GM23338 (cell line): ENCODE data around the gene SRSF8. TPM values are rescaled to one million over a fixed set of nuclear protein-coding genes. Genes with fewer than 3 reads are reported as not detected.

ENCODE experiments used
- ATAC-seq: fragments of 200-7000 bp; cut with Tn5 transposase; 3 replicates; pipeline ENCODE4 v1.9.1; 2020
- DNase-seq: peaks from one replicate; pipeline ENCODE4 v3.0.0-alpha.2; 2015; ENCODE audit warnings: low spot score
- H2AFZ ChIP-seq: fragments of 200-600 bp; sonication (generic); 2 replicates; pipeline ENCODE4 v1.8.0; 2016; ENCODE audit warnings: antibody characterized with exemption, mild to moderate bottlenecking, moderate library complexity
- H3F3A ChIP-seq: fragments of 200-600 bp; sonication (generic); replicated peaks from 2 replicates; pipeline ENCODE4 v1.8.0; 2017; ENCODE audit warnings: antibody characterized with exemption, mixed run types, low read depth
- H3K27ac ChIP-seq: fragments of 200-600 bp; sonication (generic); 2 replicates; pipeline ENCODE4 v1.6.1; 2016; ENCODE audit warnings: low read depth
- H3K27me3 ChIP-seq: fragments of 200-600 bp; sonication (generic); 2 replicates; pipeline ENCODE4 v1.8.0; 2016; ENCODE audit warnings: mild to moderate bottlenecking, mixed run types, moderate library complexity; ENCODE audit not compliant: insufficient read depth
- H3K36me3 ChIP-seq: fragments of 200-600 bp; sonication (generic); 2 replicates; pipeline ENCODE4 v1.8.0; 2016; ENCODE audit warnings: mild to moderate bottlenecking; ENCODE audit not compliant: insufficient read depth
- H3K4me1 ChIP-seq: fragments of 200-600 bp; sonication (generic); 2 replicates; pipeline ENCODE4 v1.8.0; 2016; ENCODE audit warnings: mild to moderate bottlenecking, moderate library complexity; ENCODE audit not compliant: insufficient read depth
- H3K4me2 ChIP-seq: fragments of 200-600 bp; sonication (generic); 2 replicates; pipeline ENCODE4 v1.7.1; 2017; ENCODE audit warnings: mixed run types
- H3K4me3 ChIP-seq: fragments of 200-600 bp; sonication (generic); 2 replicates; pipeline ENCODE4 v1.6.1; 2016; ENCODE audit warnings: mixed run types
- H3K79me2 ChIP-seq: fragments of 200-600 bp; sonication (generic); replicated peaks from 2 replicates; pipeline ENCODE4 v1.8.0; 2017; ENCODE audit warnings: mild to moderate bottlenecking; ENCODE audit not compliant: insufficient read depth
- H3K9me2 ChIP-seq: fragments of 200-600 bp; sonication (generic); 2 replicates; pipeline ENCODE4 v1.8.0; 2017; ENCODE audit not compliant: insufficient read depth
- H4K20me1 ChIP-seq: fragments of 200-600 bp; sonication (generic); replicated peaks from 2 replicates; pipeline ENCODE4 v1.8.0; 2017; ENCODE audit warnings: mild to moderate bottlenecking; ENCODE audit not compliant: insufficient read depth
- H3K27ac Mint-ChIP-seq: 2 replicates; pipeline ENCODE4 v1.8.0; 2020; ENCODE audit warnings: inconsistent platforms, mild to moderate bottlenecking, moderate library complexity, mixed read lengths
- H3K27me3 Mint-ChIP-seq: 3 replicates; pipeline ENCODE4 v1.8.0; 2022; ENCODE audit warnings: low read depth, mild to moderate bottlenecking, moderate library complexity, mixed read lengths, inconsistent platforms; ENCODE audit not compliant: insufficient read depth, poor library complexity
- H3K36me3 Mint-ChIP-seq: 3 replicates; pipeline ENCODE4 v1.8.0; 2021; ENCODE audit warnings: low read depth, mild to moderate bottlenecking, inconsistent platforms, moderate library complexity, mixed read lengths
- H3K4me1 Mint-ChIP-seq: 3 replicates; pipeline ENCODE4 v1.8.0; 2020; ENCODE audit warnings: mild to moderate bottlenecking, inconsistent platforms, mixed read lengths
- H3K4me3 Mint-ChIP-seq: 3 replicates; pipeline ENCODE4 v1.8.0; 2021; ENCODE audit warnings: moderate library complexity, mild to moderate bottlenecking, inconsistent platforms, mixed read lengths
- H3K9me3 Mint-ChIP-seq: 3 replicates; pipeline ENCODE4 v1.8.0; 2020; ENCODE audit warnings: moderate library complexity, mild to moderate bottlenecking, inconsistent platforms, mixed read lengths
- CTCF ChIP-seq, 2 experiments: fragments of 200-600 bp in 1 of 2; sonication (generic) in 1 of 2; conservative IDR thresholded peaks; 2 replicates each; pipeline versions ENCODE4 v1.5.1 to v1.6.1; 2016 to 2017; ENCODE audit warnings: antibody characterized with exemption in 2 of 2, low read depth in 2 of 2, mild to moderate bottlenecking in 2 of 2, moderate library complexity in 1 of 2
- ETS1 ChIP-seq: IDR thresholded peaks from 2 replicates; pipeline ENCODE4 v1.6.1; 2016; ENCODE audit warnings: antibody characterized with exemption
- EZH2 ChIP-seq: fragments of 200-600 bp; sonication (generic); IDR thresholded peaks from one replicate; pipeline ENCODE4 v1.8.0; 2017; ENCODE audit warnings: antibody characterized with exemption, mild to moderate bottlenecking, low read depth; ENCODE audit not compliant: unreplicated experiment
- EZH2phosphoT487 ChIP-seq: fragments of 200-600 bp; sonication (generic); IDR thresholded peaks from one replicate; pipeline ENCODE4 v1.8.1; 2018; ENCODE audit warnings: antibody characterized with exemption; ENCODE audit not compliant: unreplicated experiment
- JUNB ChIP-seq: IDR thresholded peaks from one replicate; pipeline ENCODE4 v1.6.1; 2016; ENCODE audit warnings: antibody characterized with exemption; ENCODE audit not compliant: unreplicated experiment
- NANOG ChIP-seq: IDR thresholded peaks from 2 replicates; pipeline ENCODE4 v1.6.1; 2016; ENCODE audit warnings: antibody characterized with exemption, borderline replicate concordance
- POLR2AphosphoS5 ChIP-seq: IDR thresholded peaks from 2 replicates; pipeline ENCODE4 v1.6.1; 2016; ENCODE audit warnings: antibody characterized with exemption, low read depth
- REST ChIP-seq: IDR thresholded peaks from one replicate; pipeline ENCODE4 v1.6.1; 2018; ENCODE audit warnings: antibody characterized with exemption; ENCODE audit not compliant: unreplicated experiment
- ZNF114 ChIP-seq: fragments of 250-450 bp; sonication (Bioruptor Pico); IDR thresholded peaks from 2 replicates; pipeline ENCODE4 v1.5.0; 2020; ENCODE audit warnings: mild to moderate bottlenecking, moderate library complexity
- ZNF331 ChIP-seq: fragments of 250-450 bp; sonication (Bioruptor Pico); IDR thresholded peaks from 2 replicates; pipeline ENCODE4 v1.5.0; 2020; ENCODE audit warnings: low read depth, mild to moderate bottlenecking, moderate library complexity
- ZNF462 ChIP-seq: fragments of 250-450 bp; sonication (Bioruptor Pico); IDR thresholded peaks from 2 replicates; pipeline ENCODE4 v1.5.0; 2020; ENCODE audit warnings: mild to moderate bottlenecking, moderate library complexity
- polyA plus RNA-seq: library from polyadenylated mRNA; unstranded; fragments of >200 nt; fragmentation: Nextera tagmentation; extraction: Ambion mirVana; gene quantifications from 2 replicates; pipeline ENCODE4 v1.2.1, GENCODE V29; 2016
- total RNA-seq: library from RNA; depleted of rRNA; stranded (reverse); fragments of >200 nt; shearing (Covaris generic); gene quantifications from 2 replicates; pipeline ENCODE4 v1.2.3, GENCODE V29; 2014

SRSF8 gene
- total and polyA plus RNA-seq, 2 experiments from 2014 or later = 12.6 to 19.9 TPM

- no peak for DNase-seq
- H2AFZ ChIP-seq = no peak overlapping the region
- H3F3A ChIP-seq = peaks cover 6% of the 10 kb centered on the region
- H3K4me2 ChIP-seq = no peak overlapping the region
- no peaks in the 10 kb centered on the region; the same call in 1 of the 2 replicates for H3K9me2 ChIP-seq
- Mint-ChIP-seq H3K27ac (no peak overlapping the region), H3K4me1 (peaks cover 11% of the 10 kb centered on the region), H3K27me3 (peaks cover 13% of the 10 kb centered on the region), H3K4me3 (no peak overlapping the region), H3K9me3 (no peaks in the 10 kb centered on the region), H3K36me3 (peaks cover 4% of the 10 kb centered on the region; the same call in 1 of the 3 replicates)
- no peaks in the 10 kb centered on the region for H4K20me1 ChIP-seq
- H3K4me3 ChIP-seq = no peak overlapping the region
- no peak overlapping the region for H3K27ac ChIP-seq
- H3K36me3 ChIP-seq = no peaks in the 10 kb centered on the region
- H3K79me2 ChIP-seq = peaks cover 8% of the 10 kb centered on the region; the same call in 1 of the 2 replicates
- TF ChIP-seq ZNF462 (CRISPR knock-in tag) (no peak), JUNB (no peak), EZH2 (no peak), ZNF331 (CRISPR knock-in tag) (no peak), EZH2phosphoT487 (no peak), POLR2AphosphoS5 (no peak), ZNF114 (CRISPR knock-in tag) (no peak), REST (no peak), CTCF (conservative IDR thresholded peaks at IDR 0.05; ENCODE audit: low read depth in 2 of 2) (no peak), NANOG (no peak), ETS1 (no peak)
- ATAC-seq = no peak
- peaks cover 10% of the 10 kb centered on the region for H3K4me1 ChIP-seq
- H3K27me3 ChIP-seq = 0 out of 2 replicates have a peak, but pooled peaks cover 3% of the 10 kb centered on the region
These were observed 1.4 kb upstream of the SRSF8 start for GRCh38 chr11:95065336-95065735.
